GM21576 (cell line): Measurements from ENCODE around the gene FUT6.

Experiments
- ATAC-seq: cut with Tn5 transposase; IDR thresholded peaks from one replicate; pipeline ENCODE4 v1.9.1; 2021; ENCODE audit warnings: mild to moderate bottlenecking, moderate library complexity; ENCODE audit not compliant: unreplicated experiment

Gene FUT6

DNA sequence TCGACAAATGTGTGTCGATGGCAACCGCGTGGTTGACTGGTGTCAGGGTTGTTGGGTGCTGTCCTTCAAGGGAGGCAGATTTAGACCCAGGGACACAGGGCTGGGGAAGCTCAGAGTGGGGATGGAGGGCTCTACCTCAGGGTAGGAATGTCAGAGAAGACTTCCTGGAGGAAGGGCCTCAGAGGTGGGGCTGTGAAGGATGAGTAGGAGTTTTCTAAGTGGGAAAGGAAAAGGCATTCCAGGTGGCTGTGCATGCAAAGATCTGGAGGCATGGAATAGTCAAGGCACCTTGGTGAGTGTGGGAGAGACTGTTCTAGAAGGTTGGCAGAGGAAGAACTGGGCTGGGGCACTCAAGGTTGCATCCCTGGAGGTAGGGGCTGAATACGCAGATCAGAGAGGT, 32.6 kb downstream of the FUT6 start:
- ATAC-seq: no peak

DNA sequence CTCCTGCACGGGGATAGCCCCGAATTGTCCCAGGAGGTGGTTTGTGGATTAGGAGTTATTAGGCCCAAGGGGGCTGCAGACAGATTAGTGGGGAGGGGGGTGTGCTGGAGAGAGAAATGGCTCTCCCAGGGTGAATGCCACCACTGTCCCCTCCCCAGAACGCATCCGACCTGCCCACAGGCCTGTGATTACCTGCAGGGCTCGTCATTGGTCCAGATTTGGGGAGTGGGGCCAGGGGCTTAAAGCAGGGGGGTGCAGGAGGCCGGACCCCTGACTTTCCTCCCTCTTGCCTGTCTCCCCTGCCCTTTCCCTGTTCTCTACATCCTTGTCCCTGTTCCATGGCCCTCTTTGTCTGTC, 33.4 kb downstream of the FUT6 start:
- ATAC-seq: no peak

DNA sequence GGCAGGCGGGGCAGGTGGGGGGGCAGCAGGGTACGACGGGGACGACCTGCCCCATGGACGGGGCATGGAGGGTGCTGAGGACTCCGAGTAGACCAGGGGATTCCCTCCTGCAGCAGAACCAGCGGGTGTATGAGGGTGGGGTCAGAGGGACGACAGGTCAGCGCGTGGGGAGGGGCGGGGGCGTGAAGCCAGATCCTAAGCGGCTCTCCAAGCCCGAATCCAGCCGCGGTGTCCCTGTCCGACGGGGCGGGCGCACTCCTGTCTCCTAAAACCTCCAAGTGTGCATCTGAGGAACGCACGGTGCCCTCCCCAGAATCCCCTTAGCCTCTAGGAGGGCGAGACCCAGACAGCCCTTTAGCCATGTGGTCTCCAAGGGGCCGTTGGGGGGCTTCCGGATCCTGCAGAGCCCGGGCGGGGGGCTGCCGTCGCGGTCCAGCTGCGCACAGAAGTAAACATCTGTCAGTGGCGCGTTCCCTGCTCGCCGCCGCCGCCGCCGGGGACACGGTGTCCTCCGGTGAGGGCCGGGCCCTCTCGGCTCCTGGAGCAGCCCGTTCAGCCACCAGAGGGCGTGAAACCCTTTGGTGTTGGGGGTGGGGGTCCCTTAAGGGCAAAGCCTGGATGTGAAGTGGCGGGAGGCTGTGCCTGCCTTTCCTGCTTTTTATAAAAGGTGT, 33.9 kb downstream of the FUT6 start:
- no peak for ATAC-seq

DNA sequence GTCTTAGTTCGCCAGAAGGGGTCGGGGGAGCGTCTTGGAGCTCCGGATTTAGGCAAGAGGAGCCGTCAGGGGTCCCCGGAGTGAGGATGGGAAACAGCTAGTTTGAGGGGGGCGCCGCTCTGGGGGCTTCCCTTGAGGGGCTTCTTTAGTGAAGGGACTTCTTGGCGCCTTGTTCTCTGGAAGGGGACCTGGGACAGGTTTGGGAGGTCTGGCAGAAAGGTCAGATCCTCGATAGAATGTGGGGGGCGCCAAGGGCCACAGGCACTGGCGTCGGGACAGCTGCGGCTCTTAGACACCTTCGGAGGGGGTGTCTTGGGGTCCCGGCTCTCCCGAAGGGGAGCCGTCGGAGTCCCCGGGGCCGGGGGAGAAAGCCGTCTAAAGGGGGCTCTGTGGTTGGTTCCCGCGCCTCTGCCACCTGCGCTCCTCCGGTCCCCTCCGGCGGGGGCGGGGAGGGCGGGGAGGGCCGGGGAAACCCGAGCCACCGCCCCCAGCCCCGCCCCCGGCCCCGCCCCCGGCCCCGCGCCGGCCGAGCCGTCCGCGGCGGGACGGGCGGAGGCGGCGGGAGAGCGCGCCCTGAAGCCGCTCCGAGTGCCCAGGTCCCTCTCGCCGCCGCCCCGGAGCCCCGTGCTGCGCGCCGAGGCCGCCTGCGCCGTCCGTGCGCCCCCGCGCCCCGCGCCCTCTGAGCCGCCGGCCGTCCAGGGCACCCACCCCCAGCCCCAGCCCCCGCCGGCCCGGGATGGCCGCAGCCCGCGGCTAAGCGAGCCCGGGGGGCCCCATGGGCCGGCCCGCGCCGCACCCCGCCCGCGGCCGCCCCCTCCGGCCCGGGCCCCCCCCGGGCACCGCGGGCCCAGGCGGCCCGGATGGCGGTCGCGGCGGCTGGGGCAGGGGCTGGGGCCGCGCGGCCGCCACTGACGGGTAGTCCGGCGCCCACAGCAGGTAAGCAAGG, 34.7 kb downstream of the FUT6 start, which contains the start of gene NRTN:
TSS of gene NRTN (plus strand) at position 552 of the 946 bp plus-strand sequence. CDS start 19,099 bp downstream, outside the sequence.
- ATAC-seq: no peak

DNA sequence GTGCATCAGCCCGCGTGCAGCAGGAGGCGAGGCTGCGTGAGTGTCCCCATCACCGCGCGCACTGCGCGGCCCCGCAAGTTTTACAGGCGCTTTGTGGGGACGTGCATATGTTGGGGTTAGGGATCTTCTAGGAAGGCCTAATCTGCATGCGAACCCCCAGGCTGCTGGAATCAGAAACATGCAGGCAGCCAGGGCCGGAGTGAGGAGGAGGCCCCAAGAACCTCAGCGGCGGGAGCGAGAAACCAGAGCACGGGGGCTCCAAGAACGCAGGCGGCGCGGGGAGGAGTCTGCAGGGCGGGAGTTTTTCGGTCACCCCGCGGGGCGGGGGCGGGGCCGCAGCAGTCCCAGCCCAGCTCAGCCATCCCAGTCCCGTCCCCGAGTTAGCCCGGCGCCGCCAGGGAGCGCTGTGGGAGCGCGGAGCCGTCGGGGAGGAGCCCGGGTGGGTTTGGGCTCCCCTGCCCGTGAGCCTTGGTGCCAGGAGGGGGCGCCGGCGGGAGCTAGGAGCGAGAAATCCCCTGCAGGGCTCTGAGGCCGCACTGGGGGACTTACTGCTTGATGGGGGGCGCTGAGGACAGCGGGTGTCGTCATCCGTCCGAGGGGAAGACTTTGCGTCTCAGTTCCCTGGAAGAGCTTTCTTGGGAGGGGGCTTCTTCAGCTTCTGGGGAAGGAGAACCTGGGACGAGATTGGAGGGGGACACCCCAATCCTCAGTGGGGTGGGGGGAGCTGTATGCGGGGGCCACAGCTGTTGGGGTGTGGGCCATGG, 35.6 kb downstream of the FUT6 start:
- peak; percentile 49 for ATAC-seq

DNA sequence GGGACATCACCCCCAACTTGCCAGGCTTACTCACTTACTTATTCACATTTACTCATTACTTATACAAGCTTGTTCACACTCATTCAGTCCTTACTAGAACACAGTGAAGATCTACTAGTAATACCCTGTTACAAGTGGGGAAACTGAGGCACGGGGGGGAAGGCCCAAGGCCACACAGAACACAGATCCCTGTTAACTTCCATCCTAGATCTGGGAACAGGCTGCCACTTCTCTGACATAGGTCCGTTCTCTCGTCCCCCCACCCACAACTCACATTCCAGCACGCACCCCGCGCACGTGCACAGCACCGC, 36.1 kb downstream of the FUT6 start:
- no peak for ATAC-seq

DNA sequence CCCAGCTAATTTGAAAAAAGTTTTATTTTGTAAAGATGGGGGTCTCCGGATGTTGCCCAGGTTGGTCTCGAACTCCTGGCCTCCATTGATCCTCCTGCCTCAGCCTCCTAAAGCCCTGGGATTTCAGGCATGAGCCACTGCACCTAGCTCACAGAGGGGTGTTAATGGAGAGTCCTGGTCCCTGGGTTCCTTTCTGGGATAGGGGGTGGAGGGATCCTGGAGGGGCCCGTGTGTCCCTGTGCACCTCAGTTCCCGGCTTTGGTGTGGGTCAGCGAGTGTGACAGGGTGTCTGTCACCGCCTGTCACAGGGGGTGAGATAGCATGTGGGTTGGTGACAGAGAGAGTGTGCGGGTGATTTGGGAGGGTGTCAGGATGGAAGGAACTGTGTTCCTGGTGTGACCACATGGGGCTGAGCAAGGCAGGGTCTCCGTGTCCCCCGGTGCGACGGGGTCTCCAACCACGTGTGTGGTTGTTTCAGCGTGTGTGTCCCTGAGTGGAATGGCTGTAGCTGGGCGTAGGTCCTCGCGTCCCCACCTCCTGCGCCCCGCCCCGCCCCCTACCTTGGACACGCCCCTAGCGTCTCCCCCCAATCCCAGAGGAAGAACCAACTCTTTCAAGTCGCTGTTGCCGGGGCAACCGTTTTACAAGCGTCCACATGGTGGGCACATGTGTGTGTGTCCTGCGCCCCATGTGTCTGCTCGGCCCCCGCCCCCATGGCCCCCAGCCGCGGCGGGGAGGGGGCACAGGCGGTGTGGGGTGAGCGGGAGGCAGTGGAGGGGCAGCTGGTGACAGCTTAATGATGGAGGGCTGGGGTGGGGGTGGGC, 37.5 kb downstream of the FUT6 start:
- ATAC-seq: no peak

DNA sequence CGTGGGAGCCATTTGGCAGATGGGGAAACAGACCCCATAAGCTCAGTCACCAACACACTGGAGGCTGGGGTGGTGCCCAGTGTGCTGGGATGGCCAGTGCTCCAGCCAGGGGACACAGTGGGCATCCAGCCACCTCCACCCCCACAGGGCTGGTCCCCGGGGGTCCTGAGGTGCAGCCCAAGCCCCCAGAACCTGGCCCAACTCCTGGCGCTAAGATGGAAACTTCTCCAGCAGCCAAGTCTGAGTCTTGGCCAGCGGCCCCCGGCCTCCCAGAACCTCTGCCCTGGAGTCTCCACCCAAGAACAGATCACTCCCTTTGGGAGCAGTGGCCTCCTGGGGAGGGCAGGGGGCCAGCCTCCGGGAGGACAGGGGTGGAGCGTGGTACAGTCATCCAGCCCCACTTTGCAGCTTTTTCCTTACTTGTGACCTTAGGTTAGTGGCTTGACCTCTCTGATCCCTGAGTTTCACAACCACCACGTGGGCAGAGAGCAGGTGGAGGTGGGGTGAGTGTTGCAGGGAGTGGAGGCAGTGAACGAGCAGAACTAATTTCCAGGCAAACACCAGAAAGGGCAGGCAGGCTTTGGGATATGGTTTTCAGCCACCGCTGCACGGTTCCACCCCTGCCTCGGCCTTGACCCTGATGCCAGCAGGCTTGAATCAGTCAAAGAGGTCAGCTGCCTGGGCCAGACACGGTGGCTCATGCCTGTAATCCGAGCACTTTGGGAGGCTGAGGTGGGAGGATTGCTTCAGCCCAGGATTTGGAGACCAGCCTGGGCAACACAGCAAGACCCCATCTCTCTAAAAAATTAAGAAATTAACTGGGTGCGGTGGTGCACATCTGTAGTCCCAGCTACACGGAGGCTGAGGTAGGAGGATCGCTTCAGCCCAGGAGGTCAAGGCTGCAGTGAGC, 38.9 kb downstream of the FUT6 start:
- ATAC-seq: no peak

DNA sequence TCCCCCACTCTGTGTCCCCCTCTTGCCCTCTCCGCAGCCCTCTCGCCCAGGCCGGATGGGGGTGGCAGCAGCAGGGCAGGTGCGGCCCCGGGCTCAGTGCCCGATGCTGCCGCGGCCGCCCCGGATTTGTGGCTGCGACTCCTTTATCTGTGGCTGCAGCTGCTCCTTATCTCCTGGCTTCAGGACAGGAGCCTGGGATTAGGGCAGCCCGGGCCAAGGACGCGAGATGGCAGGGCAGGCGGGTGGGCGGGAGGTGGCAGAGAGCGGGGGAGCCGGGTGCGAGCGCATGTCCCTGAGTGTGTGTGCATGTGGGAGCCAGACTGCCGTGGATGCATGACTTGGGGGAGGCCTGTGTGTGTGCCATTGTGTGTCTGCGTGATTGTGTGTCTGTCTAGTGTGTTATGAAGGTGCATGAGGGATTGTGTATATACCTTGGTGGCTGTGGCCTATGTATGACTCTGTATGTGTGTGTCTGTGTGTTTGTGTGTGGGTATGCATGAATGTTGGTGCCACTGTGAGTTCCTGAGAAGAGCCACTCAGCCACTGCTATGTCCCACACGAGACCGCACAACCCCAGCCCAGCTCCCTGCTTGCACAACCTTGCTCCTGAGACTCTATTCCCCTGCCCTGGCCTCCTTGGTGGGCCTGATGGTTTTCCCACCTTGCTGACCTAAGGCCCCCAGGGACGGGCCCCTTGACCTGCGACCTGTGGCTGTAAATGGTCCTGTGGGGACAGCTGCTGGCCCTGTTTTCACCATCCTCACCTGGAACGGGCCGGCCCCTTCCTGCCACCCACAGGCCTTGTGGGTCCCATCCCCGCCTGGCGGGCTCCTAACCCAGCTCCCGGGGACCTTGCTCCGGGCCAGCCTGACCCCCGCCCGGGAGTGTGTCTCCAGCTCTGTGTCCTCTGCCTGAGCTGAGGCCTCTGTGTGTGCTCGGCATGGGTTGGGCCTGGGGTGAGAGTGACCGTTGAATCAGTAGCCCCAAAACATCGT, 40.0 kb downstream of the FUT6 start:
- no peak for ATAC-seq

DNA sequence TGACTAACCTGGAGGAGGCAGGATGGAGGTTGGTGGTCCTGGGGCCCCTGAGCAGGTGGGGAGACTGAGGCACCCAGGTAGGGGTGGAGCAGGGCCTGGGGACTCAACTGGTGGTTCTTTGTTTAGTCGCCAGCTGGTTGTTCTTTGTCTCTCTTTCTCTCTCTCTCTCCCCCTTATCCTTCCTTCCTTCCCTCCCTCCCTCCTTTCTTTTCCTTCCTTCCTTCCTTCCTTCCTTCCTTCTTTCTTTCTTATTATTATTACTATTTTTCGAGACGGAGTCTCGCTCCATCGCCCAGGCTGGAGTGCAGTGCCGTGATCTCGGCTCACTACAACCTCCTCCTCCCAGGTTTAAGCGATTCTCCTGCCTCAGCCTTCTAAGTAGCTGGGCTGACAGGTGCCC, 41.3 kb downstream of the FUT6 start:
- ATAC-seq: no peak

DNA sequence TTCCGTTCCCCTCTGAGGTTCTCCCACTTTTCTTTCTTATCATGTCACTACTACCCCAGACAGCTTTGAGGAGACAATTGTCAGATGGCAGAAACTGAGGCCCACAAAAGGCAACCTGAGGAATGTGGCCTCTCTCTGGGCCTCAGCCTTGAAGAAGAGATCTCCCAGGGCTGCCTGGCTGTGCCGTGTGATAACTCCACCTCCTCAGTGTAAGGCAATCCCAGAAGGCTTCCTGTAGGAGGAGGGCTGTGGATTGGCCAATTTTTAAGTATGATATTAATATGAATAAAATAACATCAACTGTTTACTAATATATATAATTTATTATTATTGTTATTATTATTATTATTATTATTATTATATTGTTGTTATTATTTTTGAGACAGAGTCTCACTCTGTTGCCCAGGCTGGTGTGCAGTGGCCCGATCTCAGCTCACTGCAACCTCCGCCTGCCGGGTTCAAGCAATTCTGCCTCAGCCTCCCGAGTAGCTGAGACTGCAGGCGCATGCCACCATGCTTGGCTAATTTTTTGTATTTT, 44.1 kb downstream of the FUT6 start:
- no peak for ATAC-seq

DNA sequence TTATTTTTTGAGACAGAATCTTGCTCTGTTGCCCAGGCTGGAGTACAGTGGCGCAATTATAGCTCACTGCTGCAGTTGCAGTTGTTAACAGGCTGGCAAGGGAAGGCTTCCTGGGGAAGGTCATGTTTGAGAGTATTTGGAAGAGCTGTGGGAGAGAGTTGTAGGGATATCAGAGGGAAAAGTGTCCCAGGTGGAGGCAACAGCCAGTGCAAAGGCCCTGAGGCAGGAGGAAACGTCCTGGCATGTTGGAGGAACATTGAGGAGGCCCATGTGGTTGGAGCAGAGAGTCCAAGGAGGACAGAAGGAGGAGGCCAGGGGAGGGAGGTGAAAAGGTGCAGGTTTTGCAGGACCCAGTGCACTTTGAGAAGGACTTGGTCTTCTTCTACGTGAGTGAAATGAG, 46.3 kb downstream of the FUT6 start:
- no peak for ATAC-seq

DNA sequence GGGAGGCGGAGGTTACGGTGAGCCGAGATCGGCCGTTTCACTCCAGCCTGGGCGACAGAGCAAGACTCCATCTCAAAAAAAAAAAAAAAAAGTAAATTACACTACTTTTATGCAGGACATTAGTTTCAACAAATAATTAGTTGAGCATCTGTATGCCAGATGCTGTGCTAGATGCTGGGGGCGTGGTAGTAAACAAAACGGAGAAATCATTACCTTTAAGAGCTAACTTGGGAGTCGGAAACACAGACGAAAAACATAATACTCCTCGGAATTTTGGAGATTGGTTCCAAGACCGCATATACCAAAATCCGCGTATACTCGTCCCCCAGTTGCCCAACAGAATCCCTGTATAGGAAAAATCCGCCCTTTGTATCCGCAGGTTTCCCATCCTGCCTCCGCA, 47.3 kb downstream of the FUT6 start:
- no peak for ATAC-seq

DNA sequence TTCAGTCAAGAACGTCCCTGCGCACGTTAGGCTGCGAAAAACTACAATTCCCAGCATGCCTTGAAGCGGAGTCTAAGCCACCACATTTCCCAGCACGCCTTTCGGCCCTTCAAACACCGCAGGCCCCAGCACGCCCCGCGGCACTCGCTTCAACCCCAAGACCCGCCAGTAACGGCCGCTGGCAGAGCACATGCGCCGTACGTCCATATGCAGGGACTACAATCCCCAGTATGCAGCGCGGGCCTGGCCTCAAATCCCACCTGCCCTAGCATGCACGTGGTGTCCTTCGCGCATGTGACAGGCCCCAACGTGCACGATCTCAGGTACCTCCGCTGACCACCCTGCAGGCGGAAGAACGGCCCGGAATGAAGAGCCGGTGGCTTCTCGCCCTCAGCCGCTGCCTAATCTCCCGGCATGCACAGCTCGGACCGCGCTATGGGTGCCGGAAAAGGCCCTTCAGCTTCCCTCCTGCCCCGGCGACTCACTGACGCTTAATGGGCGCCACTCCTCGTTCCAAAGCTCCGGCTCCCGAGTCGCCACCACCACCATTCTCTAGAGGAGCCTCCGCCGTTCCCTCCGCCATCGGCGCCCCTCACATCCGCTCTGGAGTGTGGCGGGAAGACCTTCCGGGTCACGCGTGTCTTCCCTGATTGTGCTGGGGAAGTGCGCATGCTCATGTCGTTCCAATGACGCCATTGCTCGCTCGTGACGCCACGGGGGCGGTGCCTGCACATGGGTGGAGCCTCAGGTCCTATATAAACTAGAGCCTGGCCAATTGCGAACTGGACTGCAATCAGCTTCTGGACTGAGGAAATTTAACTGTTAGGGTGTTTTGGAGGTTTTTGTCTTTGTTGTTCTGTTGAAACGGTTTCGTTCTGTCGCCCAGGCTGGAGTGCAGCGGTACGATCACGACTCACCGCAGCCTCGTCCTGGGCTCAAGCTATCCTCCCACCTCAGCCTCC, 48.7 kb downstream of the FUT6 start, which contains the start of gene DUS3L:
TSS of gene DUS3L (minus strand) at position 605 of the 962 bp plus-strand sequence. CDS start at position 583, 22 bp downstream.
- ATAC-seq: peak; percentile 88

DNA sequence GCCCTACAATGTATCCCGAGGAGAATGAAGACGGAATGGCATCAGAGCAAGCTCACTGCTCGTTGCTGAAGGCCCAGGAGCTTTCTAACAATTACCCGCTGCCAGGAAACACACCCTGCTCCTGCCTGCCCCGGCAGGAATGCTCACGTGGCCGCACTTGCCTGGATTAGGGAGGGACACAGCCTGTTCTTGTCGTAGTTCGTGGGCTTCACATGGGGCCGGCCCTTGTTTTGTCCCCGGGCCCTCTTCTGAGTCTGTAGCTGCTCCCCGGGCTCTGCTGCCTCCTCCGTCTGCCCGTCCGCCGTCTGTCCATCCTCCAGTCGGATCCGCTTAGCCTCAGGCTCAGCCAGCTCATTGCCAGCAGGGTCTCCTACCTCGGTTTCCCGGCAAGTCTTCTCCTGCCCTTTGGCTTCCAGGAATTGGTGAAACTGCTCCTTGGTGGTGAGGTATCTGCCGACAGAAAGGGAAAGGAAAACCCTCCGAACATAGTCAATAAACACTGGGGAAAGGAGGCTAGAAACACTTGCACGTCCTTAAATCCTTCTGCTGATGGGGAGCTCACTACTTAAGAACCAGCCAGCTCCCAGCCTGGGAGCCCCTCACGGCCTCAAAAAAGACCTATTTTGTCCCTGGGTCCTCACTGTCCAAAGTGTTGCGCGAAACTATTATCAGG, 49.5 kb downstream of the FUT6 start:
- ATAC-seq: no peak

DNA sequence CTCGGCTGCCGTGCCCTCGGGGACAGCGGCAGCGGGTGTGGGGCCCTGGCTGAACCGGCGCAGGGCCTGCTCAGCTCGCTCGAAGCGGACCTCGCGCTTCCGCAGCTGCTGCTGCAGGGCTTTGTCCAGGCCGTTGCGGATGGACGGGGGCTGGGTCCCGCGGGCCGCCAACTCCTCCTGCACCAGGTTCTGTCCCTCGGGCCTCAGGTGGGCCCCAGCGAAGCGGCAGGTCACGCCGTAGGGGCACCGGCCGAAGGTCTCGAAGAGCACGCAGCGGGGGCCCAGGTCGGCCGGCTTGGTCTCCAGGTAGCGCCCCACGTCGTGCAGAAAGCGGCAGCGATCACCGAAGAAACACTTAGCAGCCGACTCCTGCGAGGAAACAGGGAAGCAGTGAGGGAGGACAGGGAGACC, 50.1 kb downstream of the FUT6 start:
- no peak for ATAC-seq
